IMR-90 (cell line): ENCODE data around the gene EHBP1L1. TPM values are rescaled to one million over a fixed set of nuclear protein-coding genes. Genes with fewer than 3 reads are reported as not detected.

Experiments
- ATAC-seq: fragments of 200-7000 bp; cut with Tn5 transposase; 2 replicates; pipeline ENCODE4 v1.9.1; 2020; ENCODE audit warnings: low read depth, mild to moderate bottlenecking, moderate library complexity
- BruUV-seq: library from RNA; stranded (reverse); fragments of 400-500 nt; replicated peaks from 2 replicates; lab custom pipeline; 2021; lab: Mats Ljungman, UMichigan
- CTCF ChIA-PET: fragments of 300-600 bp; formaldehyde crosslinking; extraction: SDS; loops from one replicate; lab custom pipeline; 2021; ENCODE audit warnings: antibody characterized with exemption; lab: Yijun Ruan, JAX
- POLR2A ChIA-PET: fragments of 300-600 bp; sonication (Branson Sonifier 250); formaldehyde crosslinking; loops from one replicate; lab custom pipeline; 2022; ENCODE audit warnings: antibody characterized with exemption; ENCODE audit not compliant: unreplicated experiment; lab: Charles Lee
- DNase-seq: peaks from one replicate; pipeline ENCODE4 v3.0.0; 2013
- H2AFZ ChIP-seq: replicated peaks from 2 replicates; pipeline ENCODE3; 2013; ENCODE audit warnings: low read length, mild to moderate bottlenecking; ENCODE audit not compliant: poor library complexity
- H2AK5ac ChIP-seq: 2 replicates; pipeline ENCODE4 v1.6.1; 2013; ENCODE audit warnings: low read depth, low read length, inconsistent platforms
- H2AK9ac ChIP-seq: replicated peaks from 2 replicates; pipeline ENCODE3; 2013; ENCODE audit warnings: mild to moderate bottlenecking, low read depth, low read length, moderate library complexity; ENCODE audit not compliant: poor library complexity
- H2BK120ac ChIP-seq: 2 replicates; pipeline ENCODE4 v1.6.1; 2013; ENCODE audit warnings: low read depth, low read length, inconsistent platforms
- H2BK15ac ChIP-seq: 3 replicates; pipeline ENCODE4 v1.6.1; 2013; ENCODE audit warnings: low read depth, low read length, inconsistent platforms
- H2BK20ac ChIP-seq: 2 replicates; pipeline ENCODE4 v1.6.1; 2013; ENCODE audit warnings: low read depth, mild to moderate bottlenecking, inconsistent platforms, low read length, moderate library complexity
- H2BK5ac ChIP-seq: 2 replicates; pipeline ENCODE4 v1.6.1; 2013; ENCODE audit warnings: mild to moderate bottlenecking, low read depth, low read length, inconsistent platforms; ENCODE audit not compliant: poor library complexity, severe bottlenecking
- H3K14ac ChIP-seq: replicated peaks from 2 replicates; pipeline ENCODE4 v1.6.1; 2013; ENCODE audit warnings: low read depth, low read length, inconsistent platforms
- H3K18ac ChIP-seq: 2 replicates; pipeline ENCODE4 v1.6.1; 2013; ENCODE audit warnings: low read depth, low read length, control low read depth
- H3K23ac ChIP-seq: 2 replicates; pipeline ENCODE4 v1.6.1; 2013; ENCODE audit warnings: low read depth, low read length, inconsistent platforms
- H3K27ac ChIP-seq: 2 replicates; pipeline ENCODE4 v1.5.1; 2013; ENCODE audit warnings: mild to moderate bottlenecking, control low read depth, low read length; ENCODE audit not compliant: insufficient read depth
- H3K27me3 ChIP-seq: 2 replicates; pipeline ENCODE4 v1.6.1; 2013; ENCODE audit warnings: low read length; ENCODE audit not compliant: control insufficient read depth, insufficient read depth
- H3K36me3 ChIP-seq: 2 replicates; pipeline ENCODE4 v1.6.1; 2013; ENCODE audit warnings: low read length, mixed read lengths; ENCODE audit not compliant: control insufficient read depth, insufficient read depth
- H3K4ac ChIP-seq: 2 replicates; pipeline ENCODE4 v1.6.1; 2013; ENCODE audit warnings: low read depth, low read length, inconsistent platforms
- H3K4me1 ChIP-seq: 2 replicates; pipeline ENCODE4 v1.6.1; 2013; ENCODE audit warnings: low read length, mixed read lengths; ENCODE audit not compliant: control insufficient read depth, insufficient read depth
- H3K4me2 ChIP-seq: 2 replicates; pipeline ENCODE4 v1.6.1; 2013; ENCODE audit warnings: low read depth, mild to moderate bottlenecking, control low read depth, low read length, moderate library complexity
- H3K4me3 ChIP-seq: 2 replicates; pipeline ENCODE4 v1.5.1; 2013; ENCODE audit warnings: low read depth, mild to moderate bottlenecking, control low read depth, low read length, moderate library complexity; ENCODE audit not compliant: insufficient read depth
- H3K56ac ChIP-seq: 2 replicates; pipeline ENCODE4 v1.6.1; 2013; ENCODE audit warnings: low read length, inconsistent platforms; ENCODE audit not compliant: insufficient read depth; ENCODE audit errors: extremely low read depth
- H3K79me1 ChIP-seq, 2 experiments: 2 replicates each; pipeline ENCODE4 v1.6.1; 2013; ENCODE audit warnings: low read length in 2 of 2, inconsistent platforms in 1 of 2, low read depth in 1 of 2
- H3K9ac ChIP-seq: 2 replicates; pipeline ENCODE4 v1.6.1; 2013; ENCODE audit warnings: low read depth, low read length, control low read depth
- H3K9me1 ChIP-seq: 2 replicates; pipeline ENCODE4 v1.6.1; 2013; ENCODE audit warnings: low read length, inconsistent platforms; ENCODE audit not compliant: insufficient read depth
- H3K9me3 ChIP-seq: 2 replicates; pipeline ENCODE4 v1.6.1; 2013; ENCODE audit warnings: low read length; ENCODE audit not compliant: control insufficient read depth, insufficient read depth
- H4K20me1 ChIP-seq: 2 replicates; pipeline ENCODE4 v1.6.1; 2013; ENCODE audit warnings: low read length, inconsistent platforms; ENCODE audit not compliant: insufficient read depth
- H4K5ac ChIP-seq: 2 replicates; pipeline ENCODE4 v1.6.1; 2013; ENCODE audit warnings: mild to moderate bottlenecking, low read depth, low read length, control low read depth
- H4K8ac ChIP-seq, 2 experiments: 2 replicates each; pipeline ENCODE4 v1.6.1; 2013; ENCODE audit warnings: low read depth in 2 of 2, low read length in 2 of 2, control low read depth in 1 of 2, inconsistent platforms in 1 of 2
- H4K91ac ChIP-seq: 2 replicates; pipeline ENCODE4 v1.6.1; 2013; ENCODE audit warnings: low read depth, low read length, inconsistent platforms; ENCODE audit not compliant: insufficient read depth
- MAFK ChIP-seq: IDR thresholded peaks from 2 replicates; pipeline ENCODE4 v1.6.1; 2012; ENCODE audit warnings: low read depth, low read length, improper control_type of control experiment
- NFE2L2 ChIP-seq: fragments of 150-350 bp; IDR thresholded peaks from 2 replicates; pipeline ENCODE4 v1.6.1; 2016; ENCODE audit warnings: low read depth, mild to moderate bottlenecking, low read length
- WGBS, 2 experiments: methylation state at CpG; one replicate each; pipeline versions ENCODE4 v1.1.5 to v1.1.7; 2013; ENCODE audit warnings: missing lambda C conversion rate in 2 of 2; ENCODE audit not compliant: insufficient read length in 1 of 2; ENCODE audit errors: extremely low coverage in 2 of 2; 5-methylcytosine and 5-hydroxymethylcytosine counted together
- dilution Hi-C: fragments of 300-500 bp; cut with HindIII; formaldehyde crosslinking; loops from one replicate; pipeline ENCODE4 v1.14.3; 2018; ENCODE audit warnings: low sequenced_read_pairs; ENCODE audit not compliant: unreplicated experiment
- in situ Hi-C: fragments of 300-500 bp; cut with MboI; formaldehyde crosslinking; loops from 3 replicates; pipeline ENCODE4 v1.14.3; 2019; ENCODE audit warnings: low sequenced_read_pairs, inconsistent platforms, mixed read lengths
- intact Hi-C: fragments of 100-400 bp; cut with micrococcal nuclease; formaldehyde crosslinking; loops from 2 replicates; pipeline ENCODE4 v1.10.0; 2022
- polyA plus RNA-seq, 3 experiments: library from polyadenylated mRNA; depleted of rRNA; stranded (reverse); fragments of >200 nt; gene quantifications; 2 replicates each; pipeline ENCODE4 v1.2.3, GENCODE V29; 2012; ENCODE audit warnings: low replicate concordance in 1 of 3
- total RNA-seq: library from RNA; depleted of rRNA; stranded (reverse); fragments of >200 nt; gene quantifications from 2 replicates; pipeline ENCODE4 v1.2.3, GENCODE V29; 2012

The EHBP1L1 gene
- total and polyA plus RNA-seq, 2 of the 4 experiments (the other 2 are of a cell fraction) = 10.0 to 27.4 TPM

DNA sequence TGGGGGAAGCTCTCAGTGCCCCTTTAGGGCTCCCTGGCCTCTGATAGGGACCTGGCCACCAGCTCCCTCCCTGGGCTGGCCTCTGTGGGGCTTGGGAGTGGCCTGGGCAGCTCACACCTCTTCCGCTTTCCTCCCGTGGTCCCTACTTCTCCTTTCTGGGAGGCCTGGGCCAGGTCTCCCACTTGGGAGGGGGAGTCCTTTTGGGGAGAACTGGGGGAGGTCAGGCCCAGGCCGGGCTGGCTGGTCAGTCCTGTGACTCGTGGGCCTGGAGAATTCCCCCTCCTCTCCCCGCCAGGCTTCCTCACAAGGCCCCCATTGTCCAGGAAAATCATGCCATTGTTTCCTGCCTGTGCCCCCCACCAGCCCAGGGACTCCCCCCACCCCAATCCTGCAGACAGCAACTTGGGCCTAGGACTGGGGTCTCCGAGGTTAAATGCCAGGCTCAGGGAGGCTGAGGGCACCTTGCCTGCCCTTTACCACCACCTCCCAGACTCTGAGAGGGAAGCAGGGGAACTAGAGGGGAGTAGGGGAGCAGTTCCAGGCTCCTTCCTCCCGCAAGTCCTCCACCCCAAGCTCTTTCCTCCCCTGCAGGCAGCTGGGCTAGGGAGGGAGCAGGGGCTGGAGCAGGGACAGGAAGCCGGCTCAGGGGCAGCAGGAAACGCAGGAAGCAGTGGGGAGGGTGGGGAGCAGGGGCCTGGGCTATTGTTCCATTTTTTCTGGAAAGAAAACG is 35.3 kb downstream of the EHBP1L1 start:
- H3K4me1 ChIP-seq = peaks cover 21% of the 10 kb centered on the region
- peak overlapping the region; percentile 19; the same call in 1 of the 2 replicates for H3K4me2 ChIP-seq
- H4K20me1 ChIP-seq = peaks cover 36% of the 10 kb centered on the region
- no peak overlapping the region for H2BK5ac ChIP-seq
- peaks cover 14% of the 10 kb centered on the region for H3K36me3 ChIP-seq
- no peak overlapping the region for H2AK5ac ChIP-seq
- H3K9me1 ChIP-seq = 0 out of 2 replicates have a peak, but pooled peaks cover 14% of the 10 kb centered on the region
- H2BK120ac ChIP-seq = no peak overlapping the region
- peak overlapping the region in 1 of 2 experiments; percentile 30; a peak in 1 of 4 replicates for H4K8ac ChIP-seq
- H3K18ac ChIP-seq = no peak overlapping the region
- H3K9ac ChIP-seq = peak overlapping the region; percentile 9; the same call in 1 of the 2 replicates
- no peak overlapping the region for H4K5ac ChIP-seq
- intact Hi-C loops (no loop called here), in situ Hi-C loops (no loop called here), dilution Hi-C loops (no loop called here)
- H3K27ac ChIP-seq = no peak overlapping the region
- ChIA-PET CTCF (no interaction called here), POLR2A (no interaction called here)
- no peak overlapping the region for H3K56ac ChIP-seq
- TF ChIP-seq MAFK (no peak), NFE2L2 (no peak)
- peak overlapping the region; percentile 83 for H2AK9ac ChIP-seq
- no peak overlapping the region; the same call in 1 of the 2 replicates for H3K4ac ChIP-seq
- no peaks in the 10 kb centered on the region for H3K27me3 ChIP-seq
- DNase-seq = no peak
- H2BK20ac ChIP-seq = no peak overlapping the region
- H3K23ac ChIP-seq = no peak overlapping the region
- ATAC-seq = no peak
- no CpG with 5 or more reads among the region's 10 CpGs for WGBS, 2 experiments
- peaks cover 13 to 73% of the 10 kb centered on the region in 2 experiments for H3K79me1 ChIP-seq
- no peak overlapping the region for H2AFZ ChIP-seq
- no peak overlapping the region for H3K4me3 ChIP-seq
- H2BK15ac ChIP-seq = no peak overlapping the region
- no TSS peak for BruUV-seq
- no peak overlapping the region; the same call in 1 of the 2 replicates for H4K91ac ChIP-seq
- H3K9me3 ChIP-seq = no peaks in the 10 kb centered on the region
- no peak overlapping the region; the same call in 1 of the 2 replicates for H3K14ac ChIP-seq
